GM18861 (cell line): ENCODE measurements around the gene RALGPS2.

Experiments
- ATAC-seq: cut with Tn5 transposase; IDR thresholded peaks from one replicate; pipeline ENCODE4 v1.9.1; 2021; ENCODE audit not compliant: unreplicated experiment

Gene RALGPS2, protein sequence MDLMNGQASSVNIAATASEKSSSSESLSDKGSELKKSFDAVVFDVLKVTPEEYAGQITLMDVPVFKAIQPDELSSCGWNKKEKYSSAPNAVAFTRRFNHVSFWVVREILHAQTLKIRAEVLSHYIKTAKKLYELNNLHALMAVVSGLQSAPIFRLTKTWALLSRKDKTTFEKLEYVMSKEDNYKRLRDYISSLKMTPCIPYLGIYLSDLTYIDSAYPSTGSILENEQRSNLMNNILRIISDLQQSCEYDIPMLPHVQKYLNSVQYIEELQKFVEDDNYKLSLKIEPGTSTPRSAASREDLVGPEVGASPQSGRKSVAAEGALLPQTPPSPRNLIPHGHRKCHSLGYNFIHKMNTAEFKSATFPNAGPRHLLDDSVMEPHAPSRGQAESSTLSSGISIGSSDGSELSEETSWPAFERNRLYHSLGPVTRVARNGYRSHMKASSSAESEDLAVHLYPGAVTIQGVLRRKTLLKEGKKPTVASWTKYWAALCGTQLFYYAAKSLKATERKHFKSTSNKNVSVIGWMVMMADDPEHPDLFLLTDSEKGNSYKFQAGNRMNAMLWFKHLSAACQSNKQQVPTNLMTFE

DNA sequence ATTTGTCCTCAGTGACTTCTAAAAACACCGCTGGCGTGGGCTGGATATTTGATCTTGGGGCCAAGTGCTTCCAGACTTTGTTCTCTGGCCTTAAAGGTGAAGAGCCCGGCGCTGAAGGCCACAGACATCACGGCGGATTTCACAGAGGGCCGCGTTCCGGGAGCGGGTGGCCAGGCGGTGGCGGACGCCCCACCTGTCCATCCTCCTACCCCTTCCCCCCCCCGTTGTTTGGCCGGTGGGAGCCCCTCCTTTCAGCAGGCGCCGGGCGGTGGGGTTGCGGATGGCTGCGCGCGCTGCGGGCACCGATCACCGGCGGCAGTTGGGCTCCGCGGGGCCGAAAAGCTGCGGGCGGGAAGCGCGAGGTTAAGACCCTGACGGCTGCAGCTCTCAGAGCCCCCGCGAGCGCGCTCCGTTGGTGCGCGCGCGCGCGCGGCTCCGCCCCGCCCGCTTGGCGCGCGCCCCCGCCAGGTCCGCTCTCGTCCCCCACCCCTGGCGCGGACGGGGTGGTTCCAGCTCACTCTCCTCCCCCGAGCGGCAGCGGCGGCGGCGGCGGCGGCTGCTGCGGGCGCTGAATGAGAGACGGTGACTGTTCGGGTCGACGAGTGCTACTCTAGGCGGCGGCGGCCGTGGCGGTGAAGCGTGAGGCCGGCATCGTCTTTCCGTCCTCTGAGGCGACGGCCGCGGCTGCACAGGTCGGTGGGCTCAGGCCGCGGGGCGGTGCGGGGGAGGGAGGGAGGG is at the start of gene RALGPS2:
Gene RALGPS2 (plus strand): TSS at position 517 of the 738 bp plus-strand sequence. CDS start 51,521 bp downstream, outside the sequence.
- peak; percentile 43 for ATAC-seq

DNA sequence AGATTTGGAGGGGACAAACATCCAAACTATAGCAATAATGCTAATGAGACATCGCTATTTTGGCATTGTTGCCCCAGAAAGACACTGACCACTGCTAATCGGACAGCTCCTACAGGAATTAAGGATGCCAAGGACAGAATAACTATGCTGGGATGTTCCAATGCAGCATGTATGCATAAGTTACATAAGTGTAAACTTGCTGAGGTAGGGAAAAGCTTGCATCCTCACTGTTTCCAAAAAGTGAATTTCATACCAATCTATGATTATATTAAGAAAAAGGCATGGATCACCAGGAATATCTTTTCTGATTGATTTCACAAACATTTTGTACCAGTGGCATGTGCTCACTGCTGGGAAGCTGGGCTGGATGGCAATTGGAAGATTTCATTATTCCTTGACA is 45.8 kb upstream of the RALGPS2 start:
- ATAC-seq = no peak

DNA sequence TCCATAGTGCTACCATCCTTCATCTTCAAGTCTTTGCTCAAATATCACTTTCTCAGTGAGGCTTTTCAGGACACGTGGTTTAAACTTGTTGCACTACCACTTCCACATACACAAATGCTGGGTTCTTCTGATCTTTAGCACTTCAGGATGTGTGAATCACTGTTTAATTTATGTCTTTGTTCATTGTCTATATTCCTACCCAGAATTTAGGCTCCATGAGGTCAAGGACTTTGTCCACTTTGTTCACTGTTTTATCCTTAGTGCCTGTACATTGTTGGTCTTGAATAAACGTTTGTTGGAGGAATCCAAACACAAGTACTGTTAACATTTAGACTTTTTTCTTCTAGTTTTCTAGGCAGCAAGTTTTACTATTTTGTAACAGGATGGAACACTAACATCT is 42.6 kb upstream of the RALGPS2 start:
- ATAC-seq = no peak

DNA sequence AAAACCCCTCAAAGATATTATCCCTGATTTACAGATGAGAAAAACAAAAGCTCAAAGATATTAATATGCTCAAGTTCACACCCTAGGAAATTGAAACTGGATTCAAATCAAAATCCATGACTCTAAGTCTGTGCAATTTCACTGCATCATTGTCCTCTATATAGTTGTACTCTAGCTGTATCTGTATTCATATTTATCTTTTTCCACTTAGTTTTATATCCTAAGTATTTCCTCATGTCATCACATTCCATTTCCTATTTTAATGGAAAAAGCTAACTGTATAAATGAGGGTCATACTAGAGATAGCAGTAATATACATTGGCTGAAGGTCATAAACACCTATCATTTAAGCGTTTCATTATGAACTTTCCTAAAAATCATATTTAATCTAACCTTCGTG is 42.2 kb upstream of the RALGPS2 start:
- no peak for ATAC-seq

DNA sequence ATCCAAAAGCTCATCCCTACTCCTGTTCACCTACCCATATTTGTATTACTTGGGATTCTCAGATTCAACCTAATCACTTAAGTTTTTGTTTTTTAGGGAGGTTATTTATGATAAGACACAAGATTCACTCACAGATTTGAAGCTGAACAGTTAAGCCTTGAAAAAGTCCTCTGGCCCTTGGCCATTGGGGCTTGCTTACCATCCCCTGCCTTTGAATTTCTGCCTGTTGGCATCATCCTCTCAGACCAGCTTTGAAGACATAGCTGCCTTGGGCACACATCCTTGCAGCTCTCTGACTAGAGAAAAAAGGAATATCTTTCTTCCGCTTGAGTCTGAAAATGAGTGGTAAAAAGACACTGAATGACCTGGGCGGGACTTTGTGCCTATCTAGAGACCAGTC is 41.8 kb upstream of the RALGPS2 start:
- ATAC-seq = no peak

DNA sequence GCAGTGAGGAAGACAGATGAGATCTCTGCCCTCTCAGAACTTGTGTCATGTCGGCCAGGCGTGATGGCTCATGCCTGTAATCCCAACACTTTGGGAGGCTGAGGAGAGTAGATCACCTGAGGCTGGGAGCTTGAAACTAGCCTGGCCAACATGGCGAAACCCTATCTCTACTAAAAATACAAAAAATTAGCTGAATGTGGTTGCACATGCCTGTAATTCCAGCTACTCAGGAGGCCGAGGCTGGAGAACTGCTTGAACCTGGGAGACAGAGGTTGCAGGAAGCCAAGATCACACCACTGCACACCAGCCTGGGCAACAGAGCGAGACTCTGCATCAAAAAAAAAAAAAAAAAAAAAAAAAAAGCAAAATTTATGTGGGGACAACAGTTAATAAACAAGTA is 40.9 kb upstream of the RALGPS2 start:
- no peak for ATAC-seq

DNA sequence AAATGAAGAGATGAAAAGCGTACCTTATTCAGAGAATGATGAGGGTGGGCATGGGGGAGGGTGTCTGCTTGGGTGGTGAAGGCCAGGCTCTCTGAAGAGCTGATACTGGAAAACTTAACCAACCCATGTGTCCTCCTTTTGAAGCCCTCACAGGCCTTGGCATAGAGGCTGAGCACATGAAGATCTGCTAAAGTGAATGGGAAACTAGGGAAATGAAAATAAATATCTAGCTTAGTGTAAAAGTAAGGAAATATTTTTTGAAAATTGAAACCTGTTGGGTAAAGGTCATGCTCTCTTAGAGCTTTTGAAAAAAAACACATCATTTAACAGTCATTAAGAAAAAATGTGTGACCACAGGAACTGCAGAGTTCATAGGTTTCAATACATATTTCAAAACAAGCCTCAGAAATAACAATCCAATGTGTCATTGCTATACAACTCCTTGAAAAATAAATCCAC is 40.5 kb upstream of the RALGPS2 start:
- ATAC-seq = peak; percentile 85

DNA sequence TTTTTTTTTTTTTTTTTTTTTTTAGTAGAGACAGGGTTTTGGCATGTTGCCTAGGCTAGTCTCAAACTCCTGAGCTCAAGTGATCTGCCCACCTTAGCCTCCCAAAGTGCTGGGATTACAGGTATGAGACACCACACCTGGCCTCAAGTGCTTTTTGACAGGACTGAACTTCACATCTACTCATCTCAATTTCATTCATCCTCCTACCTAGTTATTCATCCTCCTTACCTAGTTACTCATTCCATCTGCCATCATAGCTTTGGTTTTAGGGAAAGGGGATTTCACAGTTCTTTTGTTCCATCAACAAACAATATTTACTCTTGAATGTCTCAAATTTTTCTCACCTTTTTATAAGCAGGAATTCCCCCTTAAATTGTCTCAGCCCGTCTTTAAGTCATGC is 38.6 kb upstream of the RALGPS2 start:
- ATAC-seq = no peak

DNA sequence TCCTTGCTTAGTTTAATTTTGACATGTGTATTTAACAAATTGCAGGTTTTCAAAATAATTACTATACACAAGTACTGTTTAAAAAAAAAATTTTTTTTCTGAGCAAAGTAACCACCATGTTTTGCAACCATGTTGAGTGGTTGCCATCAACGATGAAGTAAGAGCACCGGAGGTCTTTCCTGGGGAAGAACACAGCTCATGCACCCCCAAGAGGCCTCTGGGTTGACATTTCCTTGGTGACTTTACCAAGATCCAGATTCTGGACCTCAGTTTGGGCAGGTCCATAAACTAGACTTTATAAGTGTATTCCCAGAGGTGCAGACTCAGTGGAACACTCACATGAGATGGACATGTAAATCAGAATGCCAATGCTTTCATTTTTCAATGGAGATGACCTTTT is 36.8 kb upstream of the RALGPS2 start:
- no peak for ATAC-seq

DNA sequence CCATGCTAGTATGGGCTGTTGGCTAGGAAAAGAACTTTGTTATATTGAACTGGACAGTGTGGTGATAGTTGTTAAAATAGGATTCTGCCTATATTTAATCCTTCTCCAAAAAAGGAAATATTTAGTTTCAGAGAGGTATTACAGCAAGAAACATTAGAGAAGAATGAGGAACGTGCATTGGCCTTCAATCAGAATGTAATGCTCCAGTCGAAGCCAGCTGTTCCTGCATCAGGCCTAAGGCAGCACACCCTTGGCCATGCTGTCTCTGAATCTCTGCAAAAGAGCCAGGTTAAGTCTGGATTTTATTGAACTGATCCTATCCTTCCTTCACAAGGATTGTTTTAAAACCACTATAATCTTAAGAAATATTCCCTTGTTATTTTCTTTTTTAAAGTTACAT is 35.3 kb upstream of the RALGPS2 start:
- ATAC-seq = no peak

DNA sequence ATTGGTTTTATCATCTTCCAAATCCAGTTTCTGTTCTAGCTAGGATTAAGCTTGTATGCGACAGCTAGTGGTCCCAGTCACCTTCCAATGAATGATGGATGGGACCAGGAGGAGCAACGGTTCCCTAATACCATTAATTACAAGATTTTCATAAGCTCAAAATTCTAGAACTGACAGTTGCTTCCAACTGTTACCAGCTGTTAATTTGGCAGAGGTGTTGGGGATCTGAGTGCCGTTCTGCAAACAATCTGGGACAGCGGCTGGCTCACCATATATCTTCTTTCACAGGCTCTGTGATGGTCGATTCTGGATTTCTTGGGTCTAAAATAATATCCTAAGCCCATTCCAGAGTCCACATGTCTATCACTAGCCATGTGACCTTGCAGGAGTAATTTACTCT is 34.5 kb upstream of the RALGPS2 start:
- no peak for ATAC-seq

DNA sequence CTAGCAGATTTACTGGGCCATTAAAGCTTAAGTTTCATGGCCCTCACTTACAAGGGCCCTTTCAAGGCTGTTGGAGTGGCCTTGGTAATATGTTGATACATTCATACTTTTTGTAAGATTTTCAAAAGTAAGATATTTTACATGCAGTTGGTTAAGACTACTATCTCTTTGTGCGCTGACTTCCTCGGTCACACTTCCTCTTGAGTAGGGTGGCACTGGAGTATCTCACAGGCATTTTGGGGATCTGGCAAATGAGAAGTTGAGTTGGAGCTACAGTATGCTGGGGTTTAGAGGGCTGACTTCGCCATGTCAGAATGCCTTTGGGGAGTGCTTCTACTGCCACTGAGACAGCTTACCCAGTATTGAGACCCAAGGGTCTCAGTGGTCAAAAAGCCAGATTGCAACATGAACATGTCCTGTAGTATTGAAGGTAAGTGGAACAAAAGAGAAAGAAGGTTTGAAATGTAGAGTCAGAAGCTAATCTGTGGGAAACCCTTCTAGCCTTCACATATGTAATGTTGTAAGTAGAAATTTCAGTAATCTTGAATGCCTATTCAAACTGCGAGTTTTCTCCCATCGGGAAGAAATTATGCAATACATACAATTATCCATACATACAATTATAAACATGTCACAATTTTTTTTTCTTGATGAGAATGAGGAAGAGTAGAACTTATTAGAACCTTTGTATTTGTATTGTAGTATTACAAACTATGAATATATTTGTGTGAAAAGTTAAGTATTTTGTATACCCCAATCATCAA is 32.3 kb upstream of the RALGPS2 start:
- no peak for ATAC-seq

DNA sequence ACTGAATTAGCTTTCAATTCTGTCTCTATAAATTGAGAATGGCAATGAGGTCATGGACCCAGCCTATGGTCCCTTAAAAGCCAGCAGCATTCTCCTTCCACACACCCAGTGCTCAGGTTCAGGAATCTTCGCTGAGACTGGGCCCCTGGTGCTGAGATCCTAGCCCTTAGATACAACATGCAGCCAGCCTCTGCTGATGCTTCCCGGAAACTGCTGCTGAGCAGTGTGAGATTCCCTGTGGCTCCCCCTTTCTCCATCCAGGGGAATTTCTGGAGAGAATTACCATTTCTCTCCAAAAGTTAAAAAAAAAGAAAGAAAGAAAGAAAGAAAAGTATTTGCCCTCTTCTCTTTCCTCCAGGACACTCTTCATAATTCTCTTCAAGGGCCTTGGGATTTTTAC is 31.7 kb upstream of the RALGPS2 start:
- ATAC-seq = no peak

DNA sequence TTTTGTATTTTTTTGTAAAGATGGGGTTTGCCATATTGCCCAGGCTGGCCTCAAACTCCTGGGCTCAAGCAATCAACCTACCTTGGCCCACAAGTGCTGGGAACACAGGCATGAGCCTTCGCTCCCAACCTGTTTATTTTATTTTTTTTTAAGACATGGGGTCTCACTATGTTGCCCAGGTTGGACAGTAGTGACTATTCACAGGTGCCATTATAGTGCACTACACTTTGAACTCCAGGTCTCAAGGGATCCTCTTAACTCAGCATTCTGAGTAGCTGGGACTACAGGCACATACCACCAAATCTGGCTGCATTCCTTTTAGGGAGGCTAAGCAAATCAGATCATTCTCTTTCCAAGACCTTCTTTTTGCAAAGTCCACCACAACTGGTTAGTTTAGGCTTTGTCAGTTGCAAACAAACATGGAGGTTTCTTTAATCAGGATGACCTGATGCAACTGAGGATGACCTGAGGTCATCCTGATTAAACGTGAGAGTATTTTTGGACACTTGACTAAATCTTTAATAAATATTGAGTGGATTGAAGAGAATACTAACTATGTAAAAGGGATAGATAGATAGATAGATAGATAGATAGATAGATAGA is 30.0 kb upstream of the RALGPS2 start:
- ATAC-seq = no peak

DNA sequence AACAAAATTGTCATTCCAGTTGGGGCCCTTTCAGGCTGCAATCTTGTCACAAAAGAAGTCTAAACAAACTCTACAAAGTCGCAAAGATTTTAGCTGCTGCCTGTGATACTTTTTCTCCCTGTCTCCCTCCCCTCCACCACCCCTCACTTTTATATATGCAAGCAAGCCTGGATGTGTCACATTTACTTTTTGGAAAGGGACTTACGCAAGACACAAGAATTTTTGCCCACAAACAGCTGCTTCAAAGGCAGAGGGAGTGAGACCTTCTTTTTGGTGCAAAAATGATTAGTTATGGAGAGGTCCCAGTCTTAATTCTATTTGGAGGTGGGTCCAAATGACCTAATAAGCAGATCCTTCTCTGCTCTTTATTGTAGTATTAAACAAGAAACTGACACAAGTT is 22.9 kb upstream of the RALGPS2 start:
- no peak for ATAC-seq

DNA sequence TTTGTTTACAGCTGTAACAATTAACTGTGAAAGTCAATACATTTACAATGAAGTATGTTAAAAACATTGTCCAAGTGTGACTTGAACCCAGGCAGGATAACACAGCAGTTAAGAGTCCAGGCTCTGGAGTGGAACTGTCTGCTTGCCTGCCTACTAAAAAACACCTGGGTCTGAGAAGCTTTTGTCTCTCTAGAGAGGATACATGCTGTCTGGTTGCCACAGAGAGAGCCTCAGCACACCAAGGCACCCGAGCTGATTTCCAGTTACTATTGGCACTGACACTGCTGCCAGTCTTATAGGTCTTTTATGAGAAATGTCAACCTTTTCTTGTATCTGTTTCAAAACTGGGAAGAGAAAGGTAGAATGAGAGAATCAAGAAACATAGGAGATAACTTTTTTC is 20.2 kb upstream of the RALGPS2 start:
- no peak for ATAC-seq

DNA sequence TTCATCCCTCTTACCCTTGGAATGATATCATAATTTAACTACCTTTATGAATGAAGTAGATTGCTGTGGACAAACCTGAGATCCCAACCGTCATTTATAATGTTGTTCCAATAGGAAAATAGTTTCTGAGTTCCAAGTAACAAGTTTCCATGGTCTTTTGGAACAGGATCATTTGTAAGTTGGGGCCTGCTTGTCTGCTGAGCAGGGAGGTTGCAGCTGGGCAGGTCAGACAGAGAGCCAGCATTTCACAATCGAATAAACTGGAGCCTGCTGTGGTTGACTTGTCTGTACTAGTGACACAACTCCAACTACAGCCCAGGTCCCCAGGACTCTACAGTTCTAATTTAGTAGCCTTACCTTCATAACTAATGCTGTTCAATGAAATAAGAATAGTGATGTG is 18.6 kb upstream of the RALGPS2 start:
- ATAC-seq = no peak

DNA sequence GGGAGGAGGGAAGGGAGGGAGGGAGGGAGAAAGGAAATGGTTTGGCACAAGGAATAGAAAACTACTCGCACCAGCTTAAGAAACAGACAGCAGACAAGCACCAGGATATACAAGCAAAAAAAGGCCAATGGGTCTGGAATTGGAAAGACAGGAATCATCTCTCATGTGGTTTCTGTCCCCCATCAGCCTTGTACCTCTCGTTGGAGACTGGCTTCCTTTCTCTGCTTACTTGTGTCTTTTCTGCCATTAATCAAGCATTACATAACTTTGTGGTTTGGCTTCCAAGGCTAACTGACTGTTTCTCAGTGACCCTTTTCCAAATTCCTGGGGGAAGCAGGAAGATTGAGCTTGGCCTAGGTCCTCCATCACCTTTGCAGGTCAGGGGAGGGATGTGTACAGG is 11.8 kb upstream of the RALGPS2 start:
- no peak for ATAC-seq

DNA sequence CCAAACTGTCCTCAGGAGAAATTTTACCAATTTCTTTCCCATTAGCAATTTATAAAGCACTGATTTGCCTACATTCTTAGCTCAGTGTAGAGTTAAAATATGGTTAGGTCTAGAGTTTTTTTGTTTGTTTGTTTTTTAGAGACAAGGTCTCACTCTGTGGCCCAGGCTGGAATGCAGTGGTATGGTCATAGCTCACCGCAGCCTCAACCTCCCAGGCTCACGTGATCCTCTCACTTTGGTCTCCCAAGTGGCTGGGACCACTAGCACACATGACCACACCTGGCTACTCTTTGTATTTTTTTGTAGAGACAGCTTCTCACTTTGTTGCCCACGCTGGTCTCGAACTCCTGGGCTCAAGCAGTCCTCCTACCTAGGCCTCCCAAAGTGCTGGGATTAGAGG is 10.6 kb upstream of the RALGPS2 start:
- no peak for ATAC-seq

DNA sequence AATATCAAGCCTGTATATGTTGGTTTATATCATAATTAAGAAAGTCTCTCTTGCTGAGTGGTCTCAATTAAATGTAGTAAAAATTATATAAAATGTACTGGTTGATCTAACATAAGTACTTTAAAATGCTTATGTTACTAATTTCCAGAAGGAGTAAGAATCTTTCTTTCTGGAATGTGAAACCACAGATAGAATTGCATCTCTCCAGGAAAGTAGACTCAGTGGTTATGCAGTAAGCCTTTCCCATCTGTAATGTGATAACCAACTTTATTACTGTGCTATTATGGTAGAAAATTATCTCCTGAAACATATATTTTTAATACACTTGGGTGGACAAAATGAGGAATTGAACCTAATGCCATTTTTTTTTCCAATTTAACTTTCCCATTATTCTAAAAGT is 8.9 kb upstream of the RALGPS2 start:
- no peak for ATAC-seq

DNA sequence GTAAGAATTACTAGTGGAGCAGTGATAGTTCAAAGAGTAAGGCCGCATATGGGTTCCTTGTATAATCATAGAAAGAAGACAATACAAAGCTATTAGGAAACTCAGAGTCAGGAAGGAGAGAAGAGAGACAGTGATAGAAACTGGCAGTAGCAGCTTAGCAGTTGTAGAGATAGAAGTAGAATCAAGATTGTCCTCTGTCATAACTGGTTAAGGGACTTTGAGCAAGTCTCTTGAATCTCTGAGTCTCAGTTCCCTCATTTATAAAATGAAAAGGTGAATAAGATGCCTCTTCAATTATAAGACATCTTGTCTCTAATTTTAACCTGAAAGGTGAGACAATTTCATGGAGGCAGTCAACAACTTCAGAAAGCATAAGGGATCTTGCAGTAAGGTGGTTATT is 6.5 kb upstream of the RALGPS2 start:
- ATAC-seq = no peak
